ACHN (cell line): ENCODE results near the gene NT5DC2.
"Not testable (repeated sequence)": the region's sequence is repeated elsewhere in the genome, so short reads cannot be mapped to it uniquely, and the experiment has no call there.

Experiments
- DNase-seq: peaks from one replicate; pipeline ENCODE4 v3.0.0-alpha.2; 2015
- in situ Hi-C: cut with HindIII; loops from 2 replicates; pipeline ENCODE4 v1.10.0; 2017; ENCODE audit warnings: low sequenced_read_pairs, low pct_ligation_motif_present, low pct_unique_long_range_greater_than_20kb

Gene NT5DC2

GRCh38 chr3:52527732-52528585, 5.7 kb downstream of the NT5DC2 start:
- in situ Hi-C loops = no loop called here
- DNase-seq = no peak

DNA sequence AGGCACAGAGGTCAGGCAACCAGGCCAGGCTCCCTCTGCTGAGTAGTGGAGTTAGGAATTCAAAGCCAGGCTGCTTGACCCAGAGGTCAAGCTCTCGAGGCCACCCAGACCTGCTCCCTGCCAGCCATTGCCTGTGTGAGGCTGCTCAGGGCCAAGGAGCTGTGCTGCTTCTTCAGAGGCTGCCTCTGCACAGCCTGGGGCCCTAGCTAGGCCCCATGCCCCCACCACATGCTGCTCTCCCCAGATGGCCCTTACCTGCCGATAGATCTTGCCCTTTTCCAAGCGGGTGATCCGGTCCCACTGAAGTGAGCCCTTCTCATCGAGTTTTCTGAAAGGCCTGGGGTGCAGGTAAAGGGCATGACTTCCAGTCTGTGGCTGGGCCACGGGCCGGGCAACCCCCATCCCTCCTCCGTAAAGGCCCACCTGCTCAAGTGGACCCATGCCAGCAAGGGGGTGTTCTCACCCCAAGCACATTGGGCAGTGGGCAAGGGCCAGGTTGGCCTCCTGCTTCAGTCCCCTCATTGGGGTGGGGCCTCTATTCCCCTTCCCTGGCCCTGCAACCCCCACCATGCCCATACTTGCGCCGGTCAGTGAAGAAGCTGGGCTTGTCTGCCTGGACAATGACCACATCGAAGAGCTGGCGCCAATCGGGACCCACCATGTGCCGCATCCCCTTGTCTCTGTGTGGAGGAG, 6.5 kb downstream of the NT5DC2 start:
- in situ Hi-C loops = no loop called here
- peak; percentile 28 for DNase-seq

DNA sequence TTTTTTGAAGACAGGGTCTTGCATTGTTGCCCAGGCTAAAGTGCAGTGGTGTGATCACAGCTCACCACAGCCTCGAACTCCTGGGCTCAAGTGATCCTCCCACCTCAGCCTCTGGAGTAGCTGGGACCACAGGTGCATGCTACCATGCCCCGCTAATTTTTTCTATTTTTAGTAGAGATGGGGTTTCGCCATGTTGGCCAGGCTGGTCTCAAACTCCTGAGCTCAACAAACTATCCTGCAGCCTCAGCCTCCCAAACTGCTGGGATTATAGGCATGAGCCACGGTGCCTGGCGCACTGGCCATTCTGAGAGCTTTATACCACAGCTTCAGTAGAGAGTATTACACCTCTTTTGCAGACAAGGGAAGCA, 7.0 kb downstream of the NT5DC2 start:
- in situ Hi-C loops = not testable (repeated sequence)

DNA sequence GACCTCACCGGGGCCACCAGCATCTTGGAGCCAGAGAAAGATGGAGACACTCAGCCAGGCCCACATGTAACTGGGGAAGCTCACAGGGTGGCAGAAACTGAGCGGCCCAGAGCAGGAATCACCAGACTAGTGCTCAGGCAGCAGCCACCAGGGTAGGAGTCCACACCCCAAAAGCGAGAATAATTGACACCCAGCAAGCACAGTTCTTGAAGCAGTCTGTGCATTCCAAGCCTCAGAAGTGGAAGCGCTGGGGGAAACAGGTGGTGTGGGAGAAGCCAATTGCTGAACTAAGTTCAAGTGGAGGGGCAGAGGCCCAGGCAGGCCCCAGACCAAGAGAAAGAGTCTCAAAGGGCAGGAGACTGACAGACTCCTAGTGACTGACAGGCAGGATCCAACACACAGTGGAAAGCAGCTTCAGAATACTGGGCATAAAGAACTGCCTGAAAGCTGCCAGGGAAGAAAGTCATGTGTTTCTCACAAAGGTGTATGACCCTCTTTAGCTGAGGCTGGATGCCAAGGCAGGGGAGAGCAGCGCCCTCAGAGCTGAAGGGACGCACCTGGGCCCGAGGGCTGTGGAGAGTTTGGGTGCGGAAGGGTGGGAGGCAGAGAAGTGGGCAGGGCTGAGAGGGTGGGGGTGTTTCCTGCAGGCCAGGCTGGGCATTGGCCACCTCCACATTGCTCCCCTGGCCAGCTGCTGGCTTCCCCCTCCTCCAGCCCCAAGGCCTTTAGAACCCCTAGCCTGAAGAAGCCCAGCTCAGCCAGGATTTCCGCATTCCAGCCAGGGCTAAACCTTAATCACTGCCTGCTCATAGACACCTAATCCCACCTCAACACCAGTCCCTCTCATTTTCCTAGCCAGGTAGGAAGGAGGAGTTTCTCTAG, 7.7 kb downstream of the NT5DC2 start:
- no peak for DNase-seq
- in situ Hi-C loops = no loop called here

More for the DNA sequence above, 7.0 kb downstream of the NT5DC2 start:
- not testable (repeated sequence) for DNase-seq

DNA sequence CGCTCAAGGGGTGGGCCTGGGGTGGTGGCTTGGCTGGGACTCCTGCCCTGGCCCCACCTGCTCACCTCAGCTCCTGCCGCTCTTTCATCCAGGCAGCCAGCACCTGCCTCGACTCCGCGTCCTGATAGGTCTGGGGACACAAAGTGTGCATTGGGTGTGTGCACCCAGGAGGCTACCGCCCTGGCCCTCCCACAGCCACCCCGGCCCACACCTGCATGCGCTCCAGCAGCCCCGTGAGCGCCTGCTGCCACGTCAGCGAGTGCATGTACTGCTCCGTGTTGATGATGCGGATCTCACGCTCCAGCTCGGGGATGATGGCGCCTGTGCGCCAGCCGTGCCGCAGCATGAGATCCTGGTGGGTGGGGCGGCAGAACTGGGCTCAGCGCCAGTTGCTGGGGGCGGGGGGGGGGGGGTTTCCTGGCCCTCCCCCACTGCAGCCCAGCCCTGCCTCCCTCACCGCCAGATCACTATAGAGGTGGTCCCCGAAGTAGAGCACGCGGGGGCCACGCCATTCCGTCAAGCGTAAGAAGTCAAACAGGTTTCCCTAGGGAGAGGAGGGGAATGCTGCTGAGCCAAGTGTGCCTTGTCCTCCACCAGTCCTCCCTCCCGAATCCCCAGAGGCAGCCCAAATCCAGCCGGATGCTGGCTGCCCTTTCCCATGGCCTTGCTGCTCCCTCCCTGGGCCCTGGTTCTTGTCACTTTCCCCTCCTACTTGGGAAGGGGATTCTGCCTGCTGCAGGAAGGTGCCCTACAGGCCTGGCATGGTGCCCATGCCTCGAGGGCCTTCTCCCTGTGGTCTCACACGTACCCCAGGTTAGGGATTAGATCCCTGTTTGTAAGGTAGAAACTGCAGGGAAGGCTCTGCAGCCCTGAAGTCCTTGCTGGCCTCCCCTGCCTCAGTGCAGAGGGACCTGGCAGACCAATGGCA, 8.6 kb downstream of the NT5DC2 start:
- in situ Hi-C loops = no loop called here
- no peak for DNase-seq

DNA sequence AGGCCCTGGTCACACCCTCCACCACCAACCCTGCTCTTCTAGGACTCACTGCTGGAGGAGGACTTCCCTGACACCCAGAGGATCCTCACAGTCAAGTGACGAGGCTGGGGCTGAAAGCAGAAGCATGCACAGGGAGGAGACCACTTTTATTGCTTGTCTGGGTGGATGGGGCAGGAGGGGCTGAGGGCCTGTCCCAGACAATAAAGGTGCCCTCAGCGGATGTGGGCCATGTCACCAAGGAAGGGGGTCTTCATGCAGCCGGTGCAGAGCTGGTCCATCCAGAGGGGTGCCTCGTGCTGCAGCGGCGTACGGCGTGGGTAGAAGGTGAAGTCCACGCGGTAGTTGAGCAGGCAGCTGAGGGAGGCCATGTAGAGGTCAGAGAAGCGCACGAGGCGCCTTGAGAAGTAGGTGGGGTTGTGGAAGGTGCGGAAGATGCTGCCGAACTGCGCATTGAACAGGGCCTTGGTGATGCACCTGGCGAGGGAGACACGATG, 9.4 kb downstream of the NT5DC2 start:
- no peak for DNase-seq
- in situ Hi-C loops = no loop called here

DNA sequence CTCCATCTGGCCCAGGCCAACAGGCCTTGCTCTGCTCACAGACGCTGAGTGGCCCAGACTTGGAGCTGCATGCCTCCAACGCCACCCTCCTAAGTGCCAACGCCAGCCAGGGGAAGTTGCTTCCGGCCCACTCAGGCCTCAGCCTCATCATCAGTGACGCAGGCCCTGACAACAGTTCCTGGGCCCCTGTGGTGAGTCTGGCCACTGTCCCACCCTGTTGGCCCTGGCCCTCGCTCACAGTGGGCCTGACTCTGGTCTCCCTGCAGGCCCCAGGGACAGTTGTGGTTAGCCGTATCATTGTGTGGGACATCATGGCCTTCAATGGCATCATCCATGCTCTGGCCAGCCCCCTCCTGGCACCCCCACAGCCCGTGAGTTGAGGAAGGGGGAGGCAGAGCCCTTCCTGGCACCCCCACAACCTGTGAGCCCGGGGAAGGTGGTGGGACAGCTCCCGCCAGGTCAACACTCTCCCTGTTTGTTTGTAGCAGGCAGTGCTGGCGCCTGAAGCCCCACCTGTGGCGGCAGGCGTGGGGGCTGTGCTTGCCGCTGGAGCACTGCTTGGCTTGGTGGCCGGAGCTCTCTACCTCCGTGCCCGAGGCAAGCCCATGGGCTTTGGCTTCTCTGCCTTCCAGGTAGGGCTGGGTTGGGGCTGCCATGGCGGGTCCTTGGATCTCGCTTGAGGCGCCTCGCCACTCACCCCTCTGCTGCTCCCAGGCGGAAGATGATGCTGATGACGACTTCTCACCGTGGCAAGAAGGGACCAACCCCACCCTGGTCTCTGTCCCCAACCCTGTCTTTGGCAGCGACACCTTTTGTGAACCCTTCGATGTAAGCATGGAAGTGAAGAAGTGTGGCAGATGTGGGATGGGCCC, 10.0 kb downstream of the NT5DC2 start:
- no peak for DNase-seq
- in situ Hi-C loops = no loop called here

GRCh38 chr3:52522651-52523251, 10.9 kb downstream of the NT5DC2 start:
- no peak for DNase-seq
- in situ Hi-C loops = no loop called here

DNA sequence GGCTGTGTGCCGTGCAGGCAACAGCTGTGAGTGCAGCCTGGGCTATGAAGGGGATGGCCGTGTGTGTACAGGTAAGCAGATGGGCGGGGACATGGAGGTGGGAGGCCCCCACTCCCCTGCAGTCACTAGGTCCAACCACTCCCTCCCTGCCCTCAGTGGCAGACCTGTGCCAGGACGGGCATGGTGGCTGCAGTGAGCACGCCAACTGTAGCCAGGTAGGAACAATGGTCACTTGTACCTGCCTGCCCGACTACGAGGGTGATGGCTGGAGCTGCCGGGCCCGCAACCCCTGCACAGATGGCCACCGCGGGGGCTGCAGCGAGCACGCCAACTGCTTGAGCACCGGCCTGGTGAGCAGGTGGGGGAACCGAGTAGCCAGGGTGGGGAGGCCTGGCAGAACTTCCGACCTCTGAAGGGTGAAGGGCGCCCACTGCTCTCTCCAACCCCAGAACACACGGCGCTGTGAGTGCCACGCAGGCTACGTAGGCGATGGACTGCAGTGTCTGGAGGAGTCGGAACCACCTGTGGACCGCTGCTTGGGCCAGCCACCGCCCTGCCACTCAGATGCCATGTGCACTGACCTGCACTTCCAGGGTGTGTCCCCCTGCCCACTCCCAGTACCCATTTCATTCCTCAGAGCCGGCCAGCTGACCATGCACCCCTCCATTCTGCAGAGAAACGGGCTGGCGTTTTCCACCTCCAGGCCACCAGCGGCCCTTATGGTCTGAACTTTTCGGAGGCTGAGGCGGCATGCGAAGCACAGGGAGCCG, 11.6 kb downstream of the NT5DC2 start:
- no peak for DNase-seq
- in situ Hi-C loops = no loop called here

GRCh38 chr3:52521488-52521824, 12.2 kb downstream of the NT5DC2 start:
- DNase-seq = no peak
- in situ Hi-C loops = no loop called here

DNA sequence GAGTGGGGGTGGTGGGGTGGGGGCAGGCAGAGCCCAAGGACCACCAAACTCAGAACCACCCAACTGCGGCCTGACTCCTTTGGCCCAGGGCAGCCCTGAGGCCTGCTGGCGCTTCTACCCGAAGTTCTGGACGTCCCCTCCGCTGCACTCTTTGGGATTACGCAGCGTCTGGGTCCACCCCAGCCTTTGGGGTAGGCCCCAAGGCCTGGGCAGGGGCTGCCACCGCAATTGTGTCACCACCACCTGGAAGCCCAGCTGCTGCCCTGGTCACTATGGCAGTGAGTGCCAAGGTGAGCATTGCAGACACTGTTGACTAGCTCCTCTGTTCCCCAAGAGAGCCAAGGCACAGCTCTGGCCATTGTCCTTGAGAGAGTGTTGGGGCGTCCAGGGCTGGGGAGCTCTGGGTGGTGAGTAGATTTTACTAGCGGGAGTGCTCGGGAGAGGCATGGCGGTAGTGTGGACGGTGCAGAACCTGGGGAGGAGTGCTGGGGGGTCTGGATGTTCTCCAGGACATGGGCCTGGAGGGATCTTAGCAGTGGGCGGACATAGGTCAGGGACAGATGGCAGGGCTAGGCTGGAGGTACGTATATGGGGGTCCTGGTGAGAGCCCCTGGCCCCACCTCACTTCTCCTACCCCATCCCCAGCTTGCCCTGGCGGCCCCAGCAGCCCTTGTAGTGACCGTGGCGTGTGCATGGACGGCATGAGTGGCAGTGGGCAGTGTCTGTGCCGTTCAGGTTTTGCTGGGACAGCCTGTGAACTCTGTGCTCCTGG, 12.8 kb downstream of the NT5DC2 start:
- no peak for DNase-seq
- in situ Hi-C loops = no loop called here

GRCh38 chr3:52520141-52520667, 13.5 kb downstream of the NT5DC2 start:
- in situ Hi-C loops = no loop called here
- DNase-seq = no peak

- in situ Hi-C loops = no loop called here
- no peak for DNase-seq
These were observed 14.1 kb downstream of the NT5DC2 start for GRCh38 chr3:52519445-52520140.

GRCh38 chr3:52518723-52519444, 14.8 kb downstream of the NT5DC2 start:
- in situ Hi-C loops = no loop called here
- DNase-seq = no peak
